NB4 (cell line): ENCODE measurements around the gene SENP1.

Experiments used
- CTCF ChIP-seq: IDR thresholded peaks from one replicate; pipeline ENCODE4 v1.5.1; 2012; ENCODE audit warnings: low read depth, low read length
- MAX ChIP-seq: IDR thresholded peaks from 2 replicates; pipeline ENCODE4 v1.6.1; 2011; ENCODE audit warnings: low read depth, low read length
- MYC ChIP-seq: IDR thresholded peaks from 2 replicates; pipeline ENCODE4 v1.6.1; 2011; ENCODE audit warnings: low read depth, low read length
- POLR2A ChIP-seq: IDR thresholded peaks from 2 replicates; pipeline ENCODE4 v1.6.1; 2011; ENCODE audit warnings: mild to moderate bottlenecking; ENCODE audit not compliant: insufficient read length; ENCODE audit errors: extremely low read depth

- TF ChIP-seq POLR2A (no peak), CTCF (no peak), MAX (no peak), MYC (no peak)
Observed at GRCh38 chr12:48016373-48017020, 89.4 kb downstream of the SENP1 start.
